ENCODE data around the gene ADAM12.

- TF ChIP-seq POLR2A (IDR thresholded peaks at IDR 0.05; ENCODE audit: low read depth, low read length) (no peak), TAF1 (IDR thresholded peaks at IDR 0.05; ENCODE audit: borderline replicate concordance, low read depth, low read length) (no peak)
Measured at GRCh38 chr10:126117196-126117595, 271.1 kb downstream of the ADAM12 start.
